MM.1S (cell line): ENCODE data around the gene SMPX.

ENCODE experiments used
- DNase-seq: peaks from one replicate; pipeline ENCODE4 v3.0.0-alpha.2; 2015
- H2AFZ ChIP-seq: fragments of 300-600 bp; sonication (generic); 2 replicates; pipeline ENCODE4 v1.6.0; 2016; ENCODE audit warnings: antibody characterized with exemption, low read length
- H3F3A ChIP-seq: fragments of 300-600 bp; sonication (generic); 2 replicates; pipeline ENCODE4 v1.6.1; 2016; ENCODE audit warnings: mild to moderate bottlenecking, antibody characterized with exemption, low read length, moderate library complexity, mixed read lengths; ENCODE audit not compliant: insufficient read depth
- H3K27ac ChIP-seq: fragments of 300-600 bp; sonication (generic); 2 replicates; pipeline ENCODE4 v1.5.1; 2016; ENCODE audit warnings: mild to moderate bottlenecking, low read length
- H3K27me3 ChIP-seq: fragments of 300-600 bp; sonication (generic); replicated peaks from 2 replicates; pipeline ENCODE4 v1.6.0; 2016; ENCODE audit warnings: low read length; ENCODE audit not compliant: insufficient read depth
- H3K36me3 ChIP-seq: fragments of 300-600 bp; sonication (generic); replicated peaks from 2 replicates; pipeline ENCODE4 v1.6.1; 2016; ENCODE audit warnings: mild to moderate bottlenecking, low read length, mixed read lengths; ENCODE audit not compliant: insufficient read depth
- H3K4me1 ChIP-seq: fragments of 300-600 bp; sonication (generic); 2 replicates; pipeline ENCODE4 v1.6.1; 2016; ENCODE audit warnings: low read length, mixed read lengths
- H3K4me2 ChIP-seq: fragments of 300-600 bp; sonication (generic); 2 replicates; pipeline ENCODE4 v1.6.0; 2016; ENCODE audit warnings: low read depth, low read length
- H3K4me3 ChIP-seq: fragments of 300-600 bp; sonication (generic); 2 replicates; pipeline ENCODE4 v1.5.1; 2016; ENCODE audit warnings: low read length, mixed read lengths
- H3K79me2 ChIP-seq: fragments of 300-600 bp; sonication (generic); 2 replicates; pipeline ENCODE4 v1.6.1; 2016; ENCODE audit warnings: mixed run types, low read length, mixed read lengths
- H3K9ac ChIP-seq: fragments of 300-600 bp; sonication (generic); 2 replicates; pipeline ENCODE4 v1.6.1; 2016; ENCODE audit warnings: low read length, mixed read lengths
- H3K9me2 ChIP-seq: fragments of 300-600 bp; sonication (generic); replicated peaks from 2 replicates; pipeline ENCODE4 v1.6.1; 2016; ENCODE audit warnings: mild to moderate bottlenecking, low read length, mixed read lengths; ENCODE audit not compliant: insufficient read depth
- H3K9me3 ChIP-seq: fragments of 300-600 bp; sonication (generic); replicated peaks from 2 replicates; pipeline ENCODE4 v1.6.1; 2016; ENCODE audit warnings: mild to moderate bottlenecking, low read length, mixed read lengths; ENCODE audit not compliant: insufficient read depth
- H4K20me1 ChIP-seq: fragments of 300-600 bp; sonication (generic); 2 replicates; pipeline ENCODE4 v1.6.1; 2016; ENCODE audit warnings: mild to moderate bottlenecking, low read length, moderate library complexity, mixed read lengths; ENCODE audit not compliant: insufficient read depth
- CTCF ChIP-seq: fragments of 300-600 bp; sonication (generic); IDR thresholded peaks from 2 replicates; pipeline ENCODE4 v1.5.1; 2016; ENCODE audit warnings: antibody characterized with exemption, low read length, mixed read lengths
- EZH2 ChIP-seq: fragments of 300-600 bp; sonication (generic); optimal IDR thresholded peaks from 2 replicates; pipeline ENCODE3; 2017; ENCODE audit warnings: low read depth, mild to moderate bottlenecking, antibody characterized with exemption, low read length, mixed read lengths
- EZH2phosphoT487 ChIP-seq: fragments of 300-600 bp; sonication (generic); IDR thresholded peaks from 2 replicates; pipeline ENCODE4 v1.6.1; 2018; ENCODE audit warnings: antibody characterized with exemption, low read length

Gene SMPX

GRCh38 chrX:21699136-21699535, 58.8 kb downstream of the SMPX start:
- TF ChIP-seq CTCF, result no peak
- TF ChIP-seq EZH2, result no peak
- H3K79me2 ChIP-seq, result no peaks in the 10 kb centered on the region
- H3F3A ChIP-seq, result no peaks in the 10 kb centered on the region
- no peaks in the 10 kb centered on the region for H3K9me3 ChIP-seq
- no peak overlapping the region for H3K4me3 ChIP-seq
- DNase-seq, result no peak
- no peak overlapping the region for H3K27ac ChIP-seq
- no peaks in the 10 kb centered on the region for H3K27me3 ChIP-seq
- no peak overlapping the region for H3K9ac ChIP-seq
- no peaks in the 10 kb centered on the region for H3K4me1 ChIP-seq
- H3K36me3 ChIP-seq, result no peaks in the 10 kb centered on the region
- no peak overlapping the region for H2AFZ ChIP-seq
- H3K4me2 ChIP-seq, result no peak overlapping the region
- no peaks in the 10 kb centered on the region for H4K20me1 ChIP-seq
- H3K9me2 ChIP-seq, result no peaks in the 10 kb centered on the region

GRCh38 chrX:21698272-21698671, 59.6 kb downstream of the SMPX start:
- Histone ChIP-seq H3K9me2 (no peaks in the 10 kb centered on the region), H3K27ac (no peak overlapping the region), H4K20me1 (no peaks in the 10 kb centered on the region), H3F3A (no peaks in the 10 kb centered on the region), H3K4me3 (no peak overlapping the region), H3K79me2 (no peaks in the 10 kb centered on the region), H3K27me3 (no peaks in the 10 kb centered on the region), H2AFZ (no peak overlapping the region), H3K9me3 (no peaks in the 10 kb centered on the region), H3K36me3 (no peaks in the 10 kb centered on the region), H3K4me2 (no peak overlapping the region), H3K4me1 (no peaks in the 10 kb centered on the region), H3K9ac (no peak overlapping the region)
- TF ChIP-seq CTCF, result no peak
- no peak for TF ChIP-seq EZH2phosphoT487
- no peak for DNase-seq

- H3K27ac ChIP-seq, result no peak overlapping the region
- H3K4me3 ChIP-seq, result no peak overlapping the region
- no peak overlapping the region for H3K4me2 ChIP-seq
- no peak overlapping the region for H2AFZ ChIP-seq
- H3K9me2 ChIP-seq, result no peaks in the 10 kb centered on the region
- no peaks in the 10 kb centered on the region for H3K27me3 ChIP-seq
- no peaks in the 10 kb centered on the region for H4K20me1 ChIP-seq
- no peak for DNase-seq
- no peak overlapping the region for H3K9ac ChIP-seq
- no peak for TF ChIP-seq EZH2phosphoT487
- TF ChIP-seq CTCF, result no peak
- no peak for TF ChIP-seq EZH2
- no peaks in the 10 kb centered on the region for H3F3A ChIP-seq
- H3K79me2 ChIP-seq, result no peaks in the 10 kb centered on the region
- no peaks in the 10 kb centered on the region for H3K36me3 ChIP-seq
- no peaks in the 10 kb centered on the region for H3K4me1 ChIP-seq
- no peaks in the 10 kb centered on the region for H3K9me3 ChIP-seq
Measured at GRCh38 chrX:21691512-21692018, 66.4 kb downstream of the SMPX start.
